Hematopoietic multipotent progenitor cell treated with erythropoietin and hydrocortisone succinate and interleukin-3 and kit ligand, for 8 days (in vitro differentiated cells): Measurements from ENCODE around the gene LDOC1.
"Not testable (repeated sequence)": the region's sequence is repeated elsewhere in the genome, so short reads cannot be mapped to it uniquely, and the experiment has no call there.

ENCODE experiments used
- DNase-seq: peaks from one replicate; pipeline ENCODE4 v3.0.0-alpha.2; 2015

The LDOC1 gene

DNA sequence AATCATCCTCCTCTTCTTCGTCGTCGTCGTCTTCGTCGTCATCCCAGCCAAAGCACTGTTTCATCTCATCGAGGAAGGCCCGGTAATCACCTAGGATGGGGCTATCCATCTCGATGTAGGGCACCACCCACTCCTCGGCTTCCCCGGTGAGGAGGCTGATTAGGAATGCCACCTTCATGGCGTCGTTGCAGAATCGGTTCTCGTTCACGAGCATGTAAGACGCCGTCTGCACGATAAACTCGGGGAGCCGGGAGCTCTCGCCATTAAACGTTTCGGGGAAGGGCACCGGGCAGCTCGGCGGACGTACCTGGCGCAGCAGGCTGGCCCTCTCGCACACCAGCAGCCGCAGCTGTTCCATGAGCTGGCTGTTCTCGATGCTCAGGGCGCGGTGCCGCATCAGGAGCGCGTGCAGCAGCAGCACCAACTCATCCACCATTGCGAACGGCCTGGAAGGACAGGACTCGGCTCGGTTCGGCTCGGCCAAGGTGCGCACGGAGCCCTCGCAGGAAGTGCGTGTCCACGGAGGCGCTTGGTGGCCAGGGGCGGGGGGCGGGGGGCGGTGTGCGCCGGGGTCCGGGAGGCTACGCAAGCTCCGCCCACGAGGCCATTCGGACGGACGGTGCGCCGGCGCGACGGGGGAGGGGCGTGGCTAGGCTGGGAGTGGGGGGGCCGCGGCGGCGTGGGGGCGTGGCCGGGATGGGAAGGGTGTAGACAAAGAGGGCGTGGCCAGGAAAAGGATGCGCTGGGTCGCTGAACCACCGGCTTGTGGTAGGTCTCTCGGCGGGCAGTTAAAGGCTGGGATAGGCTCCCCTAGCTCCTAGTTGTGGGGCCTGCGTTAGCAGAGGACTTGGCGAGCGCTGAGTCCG, at the start of gene LDOC1:
TSS of gene LDOC1 (minus strand) at position 544 of the 866 bp plus-strand sequence. CDS start at position 436, 108 bp downstream.
- peak; percentile 3 for DNase-seq

DNA sequence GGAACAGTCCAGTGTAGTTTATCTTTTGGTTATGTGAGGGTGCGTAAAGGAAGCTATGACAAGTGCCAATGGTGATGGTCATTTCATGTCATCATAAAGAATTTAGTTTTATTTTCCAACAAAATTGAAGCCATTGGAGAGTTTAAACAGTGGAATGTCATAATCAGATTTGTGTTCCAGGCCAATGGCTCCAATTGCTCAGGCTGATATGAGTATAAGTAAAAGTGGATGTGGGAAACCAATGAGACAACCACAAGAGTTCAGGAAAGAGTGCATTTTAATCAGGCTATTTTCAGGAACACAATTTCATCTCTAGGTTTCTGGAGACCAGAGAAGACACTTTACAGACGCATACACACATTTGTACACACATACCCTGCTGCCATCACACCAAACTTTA, 44.7 kb upstream of the LDOC1 start:
- DNase-seq: no peak

GRCh38 chrX:141220342-141221008, 43.5 kb upstream of the LDOC1 start:
- DNase-seq: no peak

DNA sequence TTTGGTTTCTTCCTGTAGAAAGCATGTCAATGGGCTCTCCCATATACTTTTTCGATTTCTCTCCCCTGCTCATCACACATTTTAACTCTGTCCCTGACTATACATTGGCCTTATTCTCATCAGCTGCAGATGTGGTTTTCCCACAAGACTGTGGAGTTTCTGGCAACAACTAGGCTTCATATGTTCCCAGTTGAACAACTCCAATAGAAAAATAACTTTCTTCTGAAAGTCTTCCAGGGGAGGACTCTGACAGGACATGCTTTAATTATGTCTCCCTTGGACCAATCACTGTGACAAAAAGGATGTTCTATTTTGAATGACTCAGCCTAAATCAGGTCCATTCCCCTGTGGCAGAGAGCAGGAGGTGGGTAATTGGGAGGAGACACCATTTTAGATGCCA, 37.3 kb upstream of the LDOC1 start:
- no peak for DNase-seq

- DNase-seq: no peak
Measured at GRCh38 chrX:141201962-141202361, 25.0 kb upstream of the LDOC1 start.

DNA sequence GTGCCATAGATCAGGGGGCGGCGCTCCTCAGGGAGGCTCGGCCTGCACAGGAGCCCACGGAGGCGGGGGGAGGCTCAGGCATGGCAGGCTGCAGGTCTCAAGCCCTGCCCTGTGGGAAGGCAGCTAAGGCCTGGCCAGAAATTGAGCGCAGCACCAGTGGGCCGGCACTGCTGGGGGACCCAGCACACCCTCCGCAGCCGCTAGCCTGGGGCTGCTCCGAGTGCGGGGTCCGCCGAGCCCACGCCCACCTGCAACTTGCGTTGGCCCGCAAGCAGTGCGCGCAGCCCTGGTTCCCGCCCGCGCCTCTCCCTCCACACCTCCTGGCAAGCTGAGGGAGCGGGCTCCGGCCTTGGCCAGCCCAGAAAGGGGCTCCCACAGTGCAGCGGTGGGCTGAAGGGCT, 11.6 kb upstream of the LDOC1 start:
- DNase-seq: not testable (repeated sequence)

GRCh38 chrX:141185366-141185765, 8.4 kb upstream of the LDOC1 start:
- DNase-seq: no peak

DNA sequence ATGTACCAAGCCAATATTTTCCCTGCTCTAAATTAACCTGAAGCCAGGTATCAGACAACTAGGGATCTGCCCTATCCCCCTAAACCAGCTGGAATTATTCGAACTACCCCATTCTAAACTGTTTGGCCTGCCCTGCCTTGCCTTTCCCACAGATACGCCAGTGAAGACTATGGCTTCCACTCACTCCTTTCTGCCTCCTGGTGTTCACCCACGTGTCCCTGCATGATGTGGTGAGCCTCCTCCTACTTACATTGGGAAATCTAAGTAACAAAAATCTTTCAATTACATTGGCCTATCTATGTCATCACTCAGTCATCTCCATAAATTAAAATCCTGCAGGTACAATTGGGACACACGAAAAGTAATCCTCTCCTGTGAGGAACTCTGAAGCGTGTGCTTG, 6.1 kb upstream of the LDOC1 start:
- no peak for DNase-seq

DNA sequence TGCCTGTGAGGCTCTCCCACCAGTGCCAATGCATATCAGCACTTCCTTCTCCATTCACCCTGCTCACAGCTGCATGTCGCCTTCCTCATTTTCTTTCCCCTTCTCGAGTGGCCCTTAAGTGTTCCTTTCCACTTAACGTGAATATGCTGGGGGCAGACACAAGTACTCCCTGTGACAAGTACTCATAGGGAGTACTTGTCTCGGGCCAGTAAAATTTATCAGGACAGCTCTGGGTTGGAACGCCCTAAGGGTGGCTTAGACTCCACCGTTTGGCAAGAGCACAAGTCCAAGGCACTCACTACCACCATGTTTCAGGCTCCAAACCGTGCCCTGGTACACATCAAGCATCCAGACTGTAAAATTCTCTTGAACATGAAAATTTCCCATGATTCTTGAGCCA, 3.9 kb upstream of the LDOC1 start:
- no peak for DNase-seq

DNA sequence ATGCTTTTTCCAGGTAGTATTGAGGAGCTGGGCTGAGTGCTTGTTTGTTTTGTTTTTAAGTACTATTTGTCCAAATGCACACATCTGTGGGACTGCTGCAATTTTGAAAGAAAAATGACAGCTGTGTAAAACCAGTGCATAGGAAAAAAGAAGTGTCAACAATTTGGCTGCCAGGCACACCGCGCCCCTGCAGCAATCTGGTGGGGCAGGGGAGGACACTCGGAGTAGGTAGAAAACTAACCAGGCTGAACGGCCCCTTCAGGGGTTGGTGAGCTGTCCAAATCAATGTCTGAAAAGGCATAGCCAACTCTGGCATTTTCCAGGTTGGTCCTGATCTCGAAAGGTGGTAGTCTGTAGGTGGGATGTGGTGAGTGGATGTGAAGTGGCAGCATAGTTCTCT, 1.1 kb downstream of the LDOC1 start:
- DNase-seq: no peak

- no peak for DNase-seq
Measured at GRCh38 chrX:141164406-141164805, 12.5 kb downstream of the LDOC1 start.

DNA sequence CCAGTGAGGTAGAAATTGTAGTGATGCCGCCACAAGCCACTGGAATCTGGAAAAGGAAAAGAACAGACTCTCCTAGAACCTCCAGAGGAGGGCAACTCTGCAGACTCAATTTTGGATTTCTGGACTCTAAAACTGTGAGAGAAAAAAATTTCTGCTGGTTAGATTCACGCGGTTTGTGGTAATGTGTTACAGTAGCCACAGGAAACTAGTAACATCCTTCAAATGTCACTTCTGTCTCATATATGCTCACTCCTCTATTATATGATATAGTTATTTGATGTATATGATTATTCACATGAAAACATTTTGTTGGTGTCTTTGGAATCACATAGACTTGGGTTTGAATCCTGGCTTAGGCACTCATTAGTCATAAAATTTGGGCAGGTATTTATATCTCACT, 18.8 kb downstream of the LDOC1 start:
- DNase-seq: no peak

- DNase-seq: not testable (repeated sequence)
Measured at GRCh38 chrX:141155231-141155630, 21.7 kb downstream of the LDOC1 start.

DNA sequence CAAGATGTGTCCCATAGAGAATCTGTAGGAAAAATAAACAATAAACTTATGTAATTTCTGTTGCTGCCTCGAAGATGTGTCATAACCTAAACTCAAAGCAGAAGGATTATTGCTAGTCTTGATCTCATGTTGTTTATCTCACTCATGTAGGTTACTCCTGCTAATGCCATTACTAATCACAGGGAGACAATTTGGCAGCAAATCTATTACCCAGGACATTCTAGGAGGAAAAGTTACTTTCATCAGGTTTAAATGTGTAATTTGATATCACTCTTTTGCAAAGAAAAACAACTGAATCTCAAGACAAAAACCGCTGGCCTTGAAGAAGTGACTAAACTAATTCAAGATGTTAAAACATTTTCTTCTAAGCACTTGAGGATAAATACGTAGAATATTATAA, 34.0 kb downstream of the LDOC1 start:
- no peak for DNase-seq

- DNase-seq: no peak
Measured at GRCh38 chrX:141133272-141133671, 43.7 kb downstream of the LDOC1 start.

DNA sequence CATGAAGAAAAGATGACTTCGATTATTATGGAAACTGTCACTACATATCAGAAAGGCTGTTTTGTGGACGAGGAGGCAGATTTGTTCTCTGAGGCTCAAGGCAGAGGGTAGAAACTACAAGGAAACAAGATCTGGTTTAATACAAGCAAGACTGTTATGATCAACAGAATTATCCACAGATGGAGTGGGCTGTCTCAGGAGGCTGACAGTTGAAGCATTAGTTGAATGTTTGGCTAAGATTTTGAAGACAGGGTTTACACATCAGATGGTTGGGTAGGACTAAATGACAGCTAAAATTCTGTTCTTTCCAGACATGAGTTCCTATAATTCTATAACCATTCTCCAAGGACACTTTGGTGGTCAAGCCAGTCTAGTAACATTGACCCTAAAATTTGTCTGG, 49.8 kb downstream of the LDOC1 start:
- DNase-seq: no peak
